GM13976 (cell line): ENCODE measurements around the gene SRBD1.

ENCODE experiments used
- DNase-seq: peaks from one replicate; pipeline ENCODE4 v3.0.0; 2012; ENCODE audit warnings: low spot score
- CTCF ChIP-seq: IDR thresholded peaks from 2 replicates; pipeline ENCODE4 v1.5.1; 2012; ENCODE audit warnings: borderline replicate concordance, mild to moderate bottlenecking; ENCODE audit not compliant: insufficient read depth; ENCODE audit errors: extremely low read depth, missing control alignments, control extremely low read depth
- in situ Hi-C: fragments of 300-500 bp; cut with MboI; formaldehyde crosslinking; loops from one replicate; pipeline ENCODE4 v1.12.0; 2022; ENCODE audit warnings: low sequenced_read_pairs, mixed read lengths, inconsistent platforms; ENCODE audit not compliant: unreplicated experiment

The SRBD1 gene

DNA sequence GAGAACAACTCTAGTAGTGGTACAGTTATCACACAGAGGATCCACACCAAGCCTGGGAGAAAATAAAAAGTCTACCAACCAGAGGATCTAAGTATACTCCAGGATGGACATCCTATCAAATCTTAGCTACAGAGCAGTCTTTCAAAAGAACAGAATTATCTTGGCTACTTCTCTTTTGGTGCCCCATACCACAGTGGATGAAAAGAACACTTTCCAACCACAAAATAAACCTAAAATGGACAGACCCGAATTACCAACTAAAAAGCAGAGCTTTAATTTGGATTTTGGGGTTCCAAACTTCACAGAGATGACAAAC lies 116.1 kb downstream of the SRBD1 start:
- TF ChIP-seq CTCF: no peak
- in situ Hi-C loops: loop anchor here (5.0 kb wide), 1 partner anchor 513 kb away; no protein-coding TSS in a partner anchor
- no peak for DNase-seq

DNA sequence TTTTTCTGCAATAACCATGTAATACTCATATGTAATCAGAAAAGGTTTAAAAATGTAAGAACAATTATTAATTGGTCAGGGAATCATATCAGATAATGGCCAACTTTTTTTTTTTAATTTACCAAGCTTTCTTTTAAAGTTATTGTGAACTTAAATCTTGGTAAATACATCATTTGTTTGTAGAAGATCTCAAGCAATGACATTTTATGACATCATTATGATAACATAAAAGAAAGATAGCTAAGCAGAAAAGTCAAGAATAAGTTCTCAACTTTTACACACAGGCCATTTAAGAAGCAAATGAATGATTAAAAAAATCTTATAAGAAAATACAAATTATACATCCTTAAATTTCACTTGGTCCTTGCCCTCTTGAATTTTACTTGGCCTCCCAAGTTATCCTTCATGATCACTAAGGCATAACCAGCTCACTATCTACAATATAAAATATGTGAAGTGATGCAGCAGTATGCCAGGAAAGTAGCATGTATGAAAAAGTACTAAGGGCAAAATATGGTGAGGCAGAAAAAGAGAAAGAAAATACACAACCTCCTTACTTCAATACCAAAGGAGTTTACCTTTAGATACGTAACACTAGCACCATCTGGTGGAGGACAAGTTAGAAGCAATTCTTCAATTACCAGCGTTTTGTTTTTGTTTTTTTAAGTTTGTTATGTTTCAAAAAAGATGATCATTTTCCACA lies 116.6 kb downstream of the SRBD1 start:
- DNase-seq: peak; percentile 46

DNA sequence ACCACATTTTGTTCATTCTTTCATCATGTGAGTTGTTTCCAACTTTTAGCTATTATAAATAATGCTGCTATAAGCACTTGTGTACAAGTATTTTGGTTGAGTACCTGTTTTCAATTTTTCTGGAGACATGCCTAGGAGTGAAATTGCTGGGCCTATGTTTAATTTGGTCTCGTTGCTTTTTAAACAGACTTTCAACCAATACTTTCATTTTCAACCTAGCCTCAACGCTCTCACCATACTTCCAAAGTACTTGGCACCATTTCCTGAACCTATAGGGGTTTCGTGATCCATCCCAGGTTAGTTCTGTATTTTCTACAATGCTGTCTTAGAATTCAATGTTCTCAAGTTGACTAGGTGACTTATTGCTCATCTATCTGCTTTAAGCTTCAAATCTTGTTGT lies 126.1 kb downstream of the SRBD1 start:
- in situ Hi-C loops: no loop called here
- TF ChIP-seq CTCF: no peak
- DNase-seq: no peak

More for the DNA sequence above, 116.6 kb downstream of the SRBD1 start:
- in situ Hi-C loops: no loop called here
- peak; percentile 73 for TF ChIP-seq CTCF

GRCh38 chr2:45483997-45484396 lies 127.1 kb downstream of the SRBD1 start:
- no peak for DNase-seq
- TF ChIP-seq CTCF: peak; percentile 5
- in situ Hi-C loops: no loop called here

DNA sequence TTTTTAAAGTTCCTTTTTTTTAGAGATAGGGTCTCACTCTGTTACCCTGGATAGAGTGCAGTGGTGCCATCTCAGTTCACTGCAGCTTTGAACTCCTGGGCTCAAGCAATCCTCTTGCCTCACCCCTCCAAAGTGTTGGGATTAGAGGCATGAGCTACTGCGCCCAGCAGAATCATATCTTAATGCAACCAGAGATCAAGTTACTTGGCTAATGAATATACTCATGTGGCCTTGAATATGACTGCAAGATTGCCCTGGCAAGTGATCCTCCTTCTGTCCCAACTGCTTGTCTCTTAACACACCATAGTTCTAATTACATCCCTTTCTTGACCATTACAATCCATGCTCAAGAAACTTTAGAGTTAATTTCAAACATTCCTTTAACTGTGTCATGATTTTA lies 133.5 kb downstream of the SRBD1 start:
- in situ Hi-C loops: no loop called here
- no peak for TF ChIP-seq CTCF
- DNase-seq: no peak

DNA sequence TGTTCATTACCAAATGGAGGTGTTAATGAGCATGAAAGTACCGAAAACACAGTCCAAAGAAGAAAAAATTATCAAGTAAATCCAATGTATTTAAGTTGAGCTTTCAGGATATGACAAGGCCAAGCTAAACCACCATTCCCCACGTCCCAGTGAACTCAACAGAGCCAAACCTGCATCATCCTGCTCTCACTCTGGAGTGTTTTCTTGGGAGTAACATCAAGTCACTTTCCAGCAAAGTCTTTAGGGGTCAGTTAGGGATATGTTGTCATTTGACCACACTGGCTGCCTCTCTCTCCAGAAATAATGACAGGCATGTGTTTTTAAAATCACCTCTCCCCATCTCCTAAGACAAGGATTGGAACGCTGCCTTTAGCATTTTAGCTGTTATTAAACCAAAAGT lies 140.5 kb downstream of the SRBD1 start:
- no peak for TF ChIP-seq CTCF
- in situ Hi-C loops: no loop called here
- no peak for DNase-seq
